ENCODE data around the gene LY6G6D.

The LY6G6D gene

GRCh38 chr6:31717499-31718222, 2.5 kb downstream of the LY6G6D start:
- DNase-seq (ENCODE audit: low spot score), result no peak
- peak; percentile 61 for FAIRE-seq

GRCh38 chr6:31718265-31718664, 3.1 kb downstream of the LY6G6D start:
- no peak for DNase-seq (ENCODE audit: low spot score)
- no peak for FAIRE-seq

- DNase-seq (ENCODE audit: low spot score), result no peak
- no peak for FAIRE-seq
Measured at GRCh38 chr6:31719001-31719400, 3.9 kb downstream of the LY6G6D start.

GRCh38 chr6:31720196-31720770, 5.1 kb downstream of the LY6G6D start:
- no peak for DNase-seq (ENCODE audit: low spot score)

GRCh38 chr6:31721351-31722020, 6.3 kb downstream of the LY6G6D start, which contains the start of gene LY6G6C:
LY6G6C (minus strand) TSS chr6:31721746; CDS start chr6:31721679, 67 bp downstream.
- FAIRE-seq (no peak), DNase-seq (ENCODE audit: low spot score) (no peak)

More at GRCh38 chr6:31720196-31720770, 5.1 kb downstream of the LY6G6D start:
- no peak for FAIRE-seq

GRCh38 chr6:31722173-31722572, 7.0 kb downstream of the LY6G6D start:
- FAIRE-seq (no peak), DNase-seq (ENCODE audit: low spot score) (no peak)

- no peak for DNase-seq (ENCODE audit: low spot score)
- no peak for FAIRE-seq
Measured at GRCh38 chr6:31723245-31723979, 8.3 kb downstream of the LY6G6D start, which contains the start of gene MPIG6B. MPIG6B (plus strand) TSS chr6:31723373; CDS start chr6:31723384, 11 bp downstream.

- DNase-seq (ENCODE audit: low spot score) (no peak), FAIRE-seq (no peak)
Measured at GRCh38 chr6:31723980-31724691, 9.0 kb downstream of the LY6G6D start.

GRCh38 chr6:31725502-31726350, 10.6 kb downstream of the LY6G6D start:
- FAIRE-seq, result no peak
- no peak for DNase-seq (ENCODE audit: low spot score)

GRCh38 chr6:31727034-31727716, 12.0 kb downstream of the LY6G6D start:
- FAIRE-seq, result no peak
- no peak for DNase-seq (ENCODE audit: low spot score)

- FAIRE-seq (no peak), DNase-seq (ENCODE audit: low spot score) (no peak)
Measured at GRCh38 chr6:31727717-31728671, 12.8 kb downstream of the LY6G6D start.

GRCh38 chr6:31728767-31729514, 13.8 kb downstream of the LY6G6D start, which contains the start of gene DDAH2:
DDAH2 (minus strand) TSS chr6:31729299; CDS start chr6:31729161, 138 bp downstream.
- DNase-seq (ENCODE audit: low spot score) (no peak), FAIRE-seq (no peak)

GRCh38 chr6:31729515-31729978, 14.4 kb downstream of the LY6G6D start:
- FAIRE-seq (no peak), DNase-seq (ENCODE audit: low spot score) (peak; percentile 89)

GRCh38 chr6:31729979-31730630, 15.0 kb downstream of the LY6G6D start:
- FAIRE-seq, result no peak
- peak; percentile 91 for DNase-seq (ENCODE audit: low spot score)

GRCh38 chr6:31730631-31731086, 15.5 kb downstream of the LY6G6D start:
- DNase-seq (ENCODE audit: low spot score) (no peak), FAIRE-seq (no peak)

GRCh38 chr6:31732029-31732428, 16.9 kb downstream of the LY6G6D start:
- DNase-seq (ENCODE audit: low spot score), result no peak
- no peak for FAIRE-seq

GRCh38 chr6:31733734-31734133, 18.6 kb downstream of the LY6G6D start:
- FAIRE-seq (no peak), DNase-seq (ENCODE audit: low spot score) (no peak)

Measured in urothelium cell line (cell line).